GM21529 (cell line): ENCODE data around the gene APC2.
"Not testable (repeated sequence)": the region's sequence is repeated elsewhere in the genome, so short reads cannot be mapped to it uniquely, and the experiment has no call there.

Experiments
- ATAC-seq: cut with Tn5 transposase; IDR thresholded peaks from one replicate; pipeline ENCODE4 v1.9.1; 2021; ENCODE audit not compliant: unreplicated experiment

APC2 gene

GRCh38 chr19:1509602-1510441 is 59.9 kb downstream of the APC2 start:
- no peak for ATAC-seq

- no peak for ATAC-seq
These were observed 60.5 kb downstream of the APC2 start for GRCh38 chr19:1510442-1510806.

GRCh38 chr19:1510807-1511206 is 60.9 kb downstream of the APC2 start:
- ATAC-seq = no peak

- ATAC-seq = no peak
These were observed 61.7 kb downstream of the APC2 start for GRCh38 chr19:1511318-1512317.

- ATAC-seq = no peak
These were observed 63.0 kb downstream of the APC2 start, which contains the start of gene ADAMTSL5 for GRCh38 chr19:1512671-1513498. ADAMTSL5 (minus strand) TSS chr19:1513019; CDS start chr19:1510943, 2,076 bp downstream.

- ATAC-seq = no peak
These were observed 63.8 kb downstream of the APC2 start for GRCh38 chr19:1513499-1514294.

- no peak for ATAC-seq
These were observed 64.4 kb downstream of the APC2 start for GRCh38 chr19:1514295-1514661.

- ATAC-seq = no peak
These were observed 65.2 kb downstream of the APC2 start for GRCh38 chr19:1514986-1515721.

- no peak for ATAC-seq
These were observed 66.5 kb downstream of the APC2 start for GRCh38 chr19:1516395-1516753.

GRCh38 chr19:1518471-1518870 is 68.5 kb downstream of the APC2 start:
- ATAC-seq = no peak

GRCh38 chr19:1519802-1520201 is 69.9 kb downstream of the APC2 start:
- not testable (repeated sequence) for ATAC-seq

- ATAC-seq = no peak
These were observed 70.4 kb downstream of the APC2 start for GRCh38 chr19:1520203-1520780.

- ATAC-seq = no peak
These were observed 71.7 kb downstream of the APC2 start for GRCh38 chr19:1521636-1522035.

GRCh38 chr19:1522061-1522460 is 72.1 kb downstream of the APC2 start:
- ATAC-seq = no peak

GRCh38 chr19:1522838-1523237 is 72.9 kb downstream of the APC2 start:
- no peak for ATAC-seq
